Astrocyte of the cerebellum (primary cell): ENCODE results near the gene NNMT.
A peak's percentile ranks its signal among the peaks of the same experiment; 100 is the strongest.

ENCODE experiments used
- DNase-seq: peaks from one replicate; pipeline ENCODE4 v3.0.0-alpha.2; 2011; ENCODE audit warnings: low read depth
- H3K4me3 ChIP-seq: 2 replicates; pipeline ENCODE4 v1.5.1; 2011; ENCODE audit warnings: mild to moderate bottlenecking, low read depth, low read length, moderate library complexity
- CTCF ChIP-seq: IDR thresholded peaks from 2 replicates; pipeline ENCODE4 v1.5.1; 2012; ENCODE audit warnings: low read length, low read depth, moderate library complexity, mild to moderate bottlenecking; ENCODE audit errors: missing control alignments
- in situ Hi-C: cut with HindIII; loops from 2 replicates; pipeline ENCODE4 v1.10.0; 2017; ENCODE audit warnings: low sequenced_read_pairs

NNMT gene

GRCh38 chr11:114287154-114287553 is 9.0 kb upstream of the NNMT start:
- TF ChIP-seq CTCF: no peak
- in situ Hi-C loops: no loop called here
- DNase-seq: no peak
- H3K4me3 ChIP-seq: no peak overlapping the region

GRCh38 chr11:114288136-114288535 is 8.1 kb upstream of the NNMT start:
- in situ Hi-C loops: no loop called here
- no peak for DNase-seq
- H3K4me3 ChIP-seq: no peak overlapping the region
- no peak for TF ChIP-seq CTCF

- in situ Hi-C loops: no loop called here
- DNase-seq: no peak
- no peak for TF ChIP-seq CTCF
- H3K4me3 ChIP-seq: no peak overlapping the region
Measured at GRCh38 chr11:114289779-114290178, 6.4 kb upstream of the NNMT start.

- in situ Hi-C loops: no loop called here
- no peak for TF ChIP-seq CTCF
- no peak overlapping the region for H3K4me3 ChIP-seq
- no peak for DNase-seq
Measured at GRCh38 chr11:114290503-114291235, 5.5 kb upstream of the NNMT start.

- H3K4me3 ChIP-seq: no peak overlapping the region
Measured at GRCh38 chr11:114291381-114291780, 4.8 kb upstream of the NNMT start.

More at GRCh38 chr11:114291381-114291780, 4.8 kb upstream of the NNMT start:
- no peak for TF ChIP-seq CTCF
- in situ Hi-C loops: no loop called here
- DNase-seq: peak; percentile 75
